Globus pallidus (tissue), 1 donor: ENCODE measurements around the gene C5AR1.
"Not testable (repeated sequence)": the region's sequence is repeated elsewhere in the genome, so short reads cannot be mapped to it uniquely, and the experiment has no call there.

Experiments used
- DNase-seq: peaks from one replicate; pipeline ENCODE4 v3.0.0-alpha.2; 2015; ENCODE audit warnings: low spot score

The C5AR1 gene

DNA sequence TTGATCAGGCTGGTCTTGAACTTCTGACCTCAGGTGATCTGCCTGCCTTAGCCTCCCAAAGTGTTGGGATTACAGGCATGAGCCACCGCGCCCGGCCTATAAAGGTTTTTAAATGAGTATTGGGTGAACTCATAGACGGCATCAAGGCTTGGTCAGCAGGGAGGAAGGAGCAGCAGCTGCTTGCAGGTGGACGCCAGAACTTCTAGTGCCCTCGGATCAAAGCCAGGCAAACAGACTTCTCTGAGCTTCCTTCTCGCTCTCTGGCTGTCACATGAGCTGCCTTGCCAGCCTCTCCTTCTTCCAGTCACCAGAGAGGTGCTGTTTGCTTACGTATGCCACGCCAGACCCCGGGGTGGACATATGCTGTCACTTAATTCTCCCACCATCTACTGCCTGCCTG is 55.8 kb downstream of the C5AR1 start:
- not testable (repeated sequence) for DNase-seq

DNA sequence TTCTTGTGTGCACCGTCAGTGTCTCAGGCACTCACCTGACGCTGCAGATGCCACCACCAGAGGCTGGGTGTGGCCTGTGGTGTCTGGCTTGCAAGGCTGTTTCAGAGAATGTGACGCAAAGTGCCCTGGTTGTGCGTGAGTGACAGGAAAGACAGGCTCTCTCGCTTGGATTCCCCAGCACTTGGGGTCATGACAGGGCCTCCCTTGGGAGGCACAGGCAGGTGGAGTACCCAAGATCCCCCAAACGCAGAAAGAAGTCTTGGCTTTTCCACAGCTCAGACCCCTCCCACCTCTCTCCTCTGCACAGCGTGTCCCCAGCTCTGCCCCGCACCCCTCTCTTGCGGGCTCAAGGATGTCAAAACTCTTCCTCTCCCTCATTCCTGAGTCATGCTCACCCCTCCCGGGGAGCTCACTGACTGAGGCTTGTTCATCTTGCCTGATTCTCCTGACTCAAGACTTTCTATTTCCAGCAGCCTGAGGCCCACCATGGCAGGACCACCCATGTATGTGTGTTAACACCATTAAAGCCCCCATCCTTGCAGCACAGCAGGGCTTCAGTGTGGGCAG is 60.5 kb downstream of the C5AR1 start:
- DNase-seq = no peak

DNA sequence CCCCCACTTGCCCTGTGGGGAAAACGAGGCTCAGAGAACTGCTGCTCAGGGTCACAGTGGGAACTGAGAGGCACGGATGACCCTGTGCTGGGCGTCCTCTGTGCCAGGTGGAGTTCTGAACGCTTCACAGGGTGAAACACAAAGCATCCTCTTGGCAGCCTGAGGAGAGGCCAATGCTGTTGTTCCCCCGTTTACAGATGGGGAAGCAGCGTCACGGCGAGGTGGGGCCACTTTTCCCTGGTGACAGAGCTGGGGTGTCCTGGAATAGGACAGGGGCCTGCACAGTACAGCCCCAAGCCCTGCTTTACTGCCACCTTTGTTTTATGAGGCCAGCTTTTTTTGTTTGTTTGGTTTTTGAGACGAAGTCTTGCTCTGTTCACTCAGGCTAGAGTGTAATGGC is 61.6 kb downstream of the C5AR1 start:
- DNase-seq = no peak
